Heart right ventricle (tissue), 16 donors: Measurements from ENCODE around the gene GUCA1C. TPM values are rescaled to one million over a fixed set of nuclear protein-coding genes. Genes with fewer than 3 reads are reported as not detected.

ENCODE experiments used
- ATAC-seq, 8 donors: fragments of 200-7000 bp; cut with Tn5 transposase; one replicate each; pipeline ENCODE4 v1.9.1; 2020; ENCODE audit warnings: mild to moderate bottlenecking in 8 of 8, moderate library complexity in 8 of 8, moderate number of reproducible peaks in 1 of 8
- DNase-seq, 2 donors: peaks; one replicate each; pipeline ENCODE4 v3.0.0-alpha.2; 2020
- H3K27ac ChIP-seq, 10 donors: fragments of 200-600 bp; sonication (generic) in 2 of 10; one replicate each; pipeline versions ENCODE4 v1.5.0 to v1.8.0; 2020 to 2022; ENCODE audit warnings: mild to moderate bottlenecking in 3 of 10
- H3K27me3 ChIP-seq, 7 donors: fragments of 200-600 bp; one replicate each; pipeline ENCODE4 v1.8.0; 2021 to 2022; ENCODE audit warnings: mild to moderate bottlenecking in 2 of 7
- H3K36me3 ChIP-seq, 9 donors: fragments of 200-600 bp; sonication (generic) in 1 of 9; one replicate each; pipeline versions ENCODE4 v1.5.0 to v1.8.0; 2020 to 2022; ENCODE audit warnings: mild to moderate bottlenecking in 2 of 9
- H3K4me1 ChIP-seq, 9 donors: fragments of 200-600 bp; sonication (generic) in 1 of 9; one replicate each; pipeline versions ENCODE4 v1.5.0 to v1.8.0; 2020 to 2022; ENCODE audit warnings: mild to moderate bottlenecking in 4 of 9
- H3K4me3 ChIP-seq, 10 donors: fragments of 200-600 bp; sonication (generic) in 2 of 10; one replicate each; pipeline versions ENCODE4 v1.5.0 to v1.8.0; 2020 to 2022; ENCODE audit warnings: mild to moderate bottlenecking in 7 of 10, moderate library complexity in 2 of 10
- H3K9me3 ChIP-seq, 11 donors: fragments of 200-600 bp in 10 of 11; sonication (generic) in 2 of 11; one replicate each; pipeline versions ENCODE4 v1.5.0 to v1.8.0; 2013 to 2022; ENCODE audit warnings: mild to moderate bottlenecking in 2 of 11, control low read depth in 1 of 11, moderate library complexity in 1 of 11
- WGBS, 2 donors: extraction: QIAGEN DNeasy Blood & Tissue Kit; methylation state at CpG; one replicate each; pipeline ENCODE4 v1.1.7; 2013; ENCODE audit warnings: inconsistent platforms in 1 of 2; 5-methylcytosine and 5-hydroxymethylcytosine counted together
- intact Hi-C, 10 donors: fragments of 100-400 bp; cut with DNase I; formaldehyde crosslinking; loops; one replicate each; pipeline versions ENCODE4 v1.11.1 to v1.14.2; 2022
- polyA plus RNA-seq, 2 donors: library from polyadenylated mRNA; stranded (reverse); fragments of 200-250 nt; gene quantifications; one replicate each; pipeline ENCODE4 v1.2.3, GENCODE V29; 2013
- total RNA-seq, 10 donors: library from RNA; stranded (reverse); fragmentation: NEBNext Ultra II Directional in 3 of 10; extraction: Animal tissue kit (Norgen Biotek cat#: 25700) in 3 of 10; gene quantifications; one replicate each; pipeline versions ENCODE4 v1.2.1 to v1.2.4, GENCODE V29; 2021 to 2023
- TF ChIP-seq, protein P1 (sequence below), 9 donors: fragments of 200-600 bp; sonication (generic) in 2 of 9; IDR thresholded peaks; one replicate each; pipeline versions ENCODE4 v1.5.0 to v1.8.0; 2021 to 2022; ENCODE audit warnings: antibody characterized with exemption in 9 of 9, mild to moderate bottlenecking in 5 of 9, moderate library complexity in 1 of 9
- donor health status: Arrhythmogenic right ventricular cardiomyopathy.
- donor health status: ischemic (EF 13 %, LVEDD 7.1; RV severe dilation, severe dysfunction).
- donor health status: healthy with polysubstance abuse.
- donor health status: DM: no; HTN: yes; CAD: no.
- donor health status: DM: no; HTN: no; CAD: no.
- donor health status: ischemic (EF 25% LVEDD 6.9; RV normal size, moderate dysfunction).
- donor health status: ischemic (EF 25% LVEDD 5.7; RV mildly dilated, moderate dysfunction).
- donor health status: healthy.
- donor health status: DM: yes; HTN: yes; CAD: no.
- donor health status: Ischemic cardiomyopathy.
- donor health status: ischemic (EF 35%, LVEDD 5.7; RV mildly dilated, moderate dysfunction).
- donor health status: nonischemic (EF 11% LVEDD 7.7; RV severe dilation, severe dysfunction).
- donor health status: DM: yes; HTN: yes; CAD: no.
- donor health status: PGD.
- donor health status: ischemic (EF 29% LVEDD 5.4; RV normal size, mild dysfunction).
- donor health status: nonischemic (EF 23%, LVEDD 6.1; RV moderate dilation, normal function).

Gene GUCA1C
- total and polyA plus RNA-seq, 12 donors: 0.56 to 10.7 (median 4.6) TPM; not detected in 4

DNA sequence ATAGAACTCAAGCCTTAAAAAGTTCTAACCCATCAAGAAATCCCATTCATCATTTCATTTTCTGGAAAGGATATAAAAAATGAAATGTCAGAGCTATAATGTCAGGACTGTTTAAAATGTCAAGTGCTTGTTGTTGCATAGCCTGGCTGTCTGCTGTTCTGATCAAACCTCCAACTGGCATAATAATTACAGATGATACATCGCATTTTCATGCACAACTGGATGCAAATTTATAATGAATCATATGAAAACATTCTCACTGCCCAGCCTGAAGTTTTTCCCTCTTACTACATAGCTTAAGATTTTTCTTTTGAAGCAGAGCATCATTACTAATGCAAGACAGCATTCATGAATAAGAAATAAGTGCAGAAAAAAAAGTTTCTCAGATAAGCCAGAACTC is 46.5 kb downstream of the GUCA1C start:
- intact Hi-C loops: loop anchor here in 1 of 10 donors (5.0 kb wide), 1 partner anchor 500 kb away; no protein-coding TSS in a partner anchor
- 78 to 88% methylated on average over 1 of the region's 1 CpG for WGBS, 2 donors
- ATAC-seq: no peak

DNA sequence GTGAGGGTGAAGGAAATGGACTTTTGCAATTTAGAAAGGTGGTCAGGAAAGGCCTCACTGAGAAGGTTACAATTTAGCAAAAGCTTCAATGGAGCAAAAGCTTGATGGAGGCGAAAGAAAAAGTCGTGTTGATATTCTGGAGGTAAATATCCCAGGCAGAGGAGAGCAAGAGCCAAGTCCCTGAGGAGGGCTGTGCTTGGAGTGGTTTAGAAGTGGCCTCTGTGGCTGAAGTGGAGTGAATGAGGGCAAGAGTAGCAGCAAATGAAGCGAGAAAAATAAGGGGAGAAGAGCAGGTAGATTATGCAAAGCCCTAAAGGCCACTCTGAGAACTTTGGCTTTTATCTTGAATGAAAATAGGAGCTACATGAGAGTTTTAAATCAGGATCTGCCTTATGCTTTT is 54.1 kb downstream of the GUCA1C start:
- no peak for DNase-seq

More for the DNA sequence above, 46.5 kb downstream of the GUCA1C start:
- DNase-seq: no peak
- no peaks in the 10 kb centered on the region for H3K36me3 ChIP-seq
- no peak overlapping the region for H3K4me3 ChIP-seq
- H3K4me1 ChIP-seq: no peaks in the 10 kb centered on the region
- no peak overlapping the region for H3K27ac ChIP-seq
- no peaks in the 10 kb centered on the region for H3K27me3 ChIP-seq
- TF ChIP-seq, protein P1, sequence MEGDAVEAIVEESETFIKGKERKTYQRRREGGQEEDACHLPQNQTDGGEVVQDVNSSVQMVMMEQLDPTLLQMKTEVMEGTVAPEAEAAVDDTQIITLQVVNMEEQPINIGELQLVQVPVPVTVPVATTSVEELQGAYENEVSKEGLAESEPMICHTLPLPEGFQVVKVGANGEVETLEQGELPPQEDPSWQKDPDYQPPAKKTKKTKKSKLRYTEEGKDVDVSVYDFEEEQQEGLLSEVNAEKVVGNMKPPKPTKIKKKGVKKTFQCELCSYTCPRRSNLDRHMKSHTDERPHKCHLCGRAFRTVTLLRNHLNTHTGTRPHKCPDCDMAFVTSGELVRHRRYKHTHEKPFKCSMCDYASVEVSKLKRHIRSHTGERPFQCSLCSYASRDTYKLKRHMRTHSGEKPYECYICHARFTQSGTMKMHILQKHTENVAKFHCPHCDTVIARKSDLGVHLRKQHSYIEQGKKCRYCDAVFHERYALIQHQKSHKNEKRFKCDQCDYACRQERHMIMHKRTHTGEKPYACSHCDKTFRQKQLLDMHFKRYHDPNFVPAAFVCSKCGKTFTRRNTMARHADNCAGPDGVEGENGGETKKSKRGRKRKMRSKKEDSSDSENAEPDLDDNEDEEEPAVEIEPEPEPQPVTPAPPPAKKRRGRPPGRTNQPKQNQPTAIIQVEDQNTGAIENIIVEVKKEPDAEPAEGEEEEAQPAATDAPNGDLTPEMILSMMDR (IDR thresholded peaks at IDR 0.05): no peak
- no peaks in the 10 kb centered on the region for H3K9me3 ChIP-seq

GRCh38 chr3:108897883-108898282 is 55.8 kb downstream of the GUCA1C start:
- Histone ChIP-seq H3K27ac (no peak overlapping the region), H3K4me3 (no peak overlapping the region), H3K9me3 (no peaks in the 10 kb centered on the region), H3K36me3 (no peaks in the 10 kb centered on the region), H3K27me3 (no peaks in the 10 kb centered on the region), H3K4me1 (no peaks in the 10 kb centered on the region)
- ATAC-seq (no peak), DNase-seq (no peak)
- 75 to 86% methylated on average over 3 of the region's 3 CpGs for WGBS, 2 donors
- intact Hi-C loops: no loop called here
- TF ChIP-seq, protein P1 (IDR thresholded peaks at IDR 0.05): no peak

More for the DNA sequence above, 54.1 kb downstream of the GUCA1C start:
- H3K27ac ChIP-seq: no peak overlapping the region
- 71 to 73% methylated on average over 3 of the region's 3 CpGs for WGBS, 2 donors
- TF ChIP-seq, protein P1 (IDR thresholded peaks at IDR 0.05): no peak
- no peaks in the 10 kb centered on the region for H3K9me3 ChIP-seq
- H3K4me3 ChIP-seq: no peak overlapping the region
- H3K36me3 ChIP-seq: no peaks in the 10 kb centered on the region
- intact Hi-C loops: no loop called here
- no peak for ATAC-seq
- H3K27me3 ChIP-seq: no peaks in the 10 kb centered on the region
- no peaks in the 10 kb centered on the region for H3K4me1 ChIP-seq

DNA sequence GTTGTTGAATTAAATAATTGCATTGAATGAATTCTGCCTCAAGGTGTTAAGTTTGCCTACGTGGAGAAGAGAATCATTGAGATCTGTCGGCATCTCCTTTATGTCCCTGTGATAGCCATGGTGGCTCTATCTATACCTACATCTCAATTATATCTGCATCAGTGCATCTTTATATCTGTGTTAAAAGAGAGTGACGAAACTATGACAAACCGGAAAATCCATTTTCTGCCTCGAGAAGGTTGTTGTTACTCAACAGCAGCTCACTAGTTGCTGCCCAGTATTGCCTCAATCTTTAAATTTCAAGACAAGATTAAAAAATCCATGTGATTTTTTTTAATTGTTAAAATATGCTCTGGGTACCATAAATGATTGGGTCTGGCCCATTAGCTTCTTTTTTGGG is 58.7 kb downstream of the GUCA1C start:
- Histone ChIP-seq H3K4me1 (no peaks in the 10 kb centered on the region), H3K9me3 (no peaks in the 10 kb centered on the region), H3K36me3 (no peaks in the 10 kb centered on the region), H3K27ac (no peak overlapping the region), H3K4me3 (no peak overlapping the region), H3K27me3 (no peaks in the 10 kb centered on the region)
- no peak for ATAC-seq
- TF ChIP-seq, protein P1 (IDR thresholded peaks at IDR 0.05): no peak
- DNase-seq: no peak
- whole genome bisulfite sequencing, 2 donors: 81 to 88% methylated on average over 5 of the region's 5 CpGs
- intact Hi-C loops: no loop called here
